ENCODE results near the gene BEND7.
"Not testable (repeated sequence)": the region's sequence is repeated elsewhere in the genome, so short reads cannot be mapped to it uniquely, and the experiment has no call there.

DNA sequence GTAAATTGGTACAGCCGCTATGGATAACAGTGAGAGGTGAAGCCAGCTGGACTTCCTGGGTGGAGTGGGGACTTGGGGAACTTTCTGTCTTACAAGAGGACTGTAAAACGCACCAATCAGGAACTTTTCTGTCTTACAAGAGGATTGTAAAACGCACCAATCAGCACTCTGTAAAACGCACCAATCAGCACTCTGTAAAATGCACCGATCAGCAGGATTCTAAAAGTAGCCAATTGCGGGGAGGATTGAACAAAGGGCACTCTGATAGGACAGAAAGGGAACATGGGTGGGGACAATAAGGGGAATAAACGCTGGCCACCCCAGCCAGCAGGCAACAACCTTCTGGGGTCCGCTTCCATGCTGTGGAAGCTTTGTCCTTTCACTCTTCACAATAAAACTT lies 100.9 kb downstream of the BEND7 start:
- TF ChIP-seq, protein P1, sequence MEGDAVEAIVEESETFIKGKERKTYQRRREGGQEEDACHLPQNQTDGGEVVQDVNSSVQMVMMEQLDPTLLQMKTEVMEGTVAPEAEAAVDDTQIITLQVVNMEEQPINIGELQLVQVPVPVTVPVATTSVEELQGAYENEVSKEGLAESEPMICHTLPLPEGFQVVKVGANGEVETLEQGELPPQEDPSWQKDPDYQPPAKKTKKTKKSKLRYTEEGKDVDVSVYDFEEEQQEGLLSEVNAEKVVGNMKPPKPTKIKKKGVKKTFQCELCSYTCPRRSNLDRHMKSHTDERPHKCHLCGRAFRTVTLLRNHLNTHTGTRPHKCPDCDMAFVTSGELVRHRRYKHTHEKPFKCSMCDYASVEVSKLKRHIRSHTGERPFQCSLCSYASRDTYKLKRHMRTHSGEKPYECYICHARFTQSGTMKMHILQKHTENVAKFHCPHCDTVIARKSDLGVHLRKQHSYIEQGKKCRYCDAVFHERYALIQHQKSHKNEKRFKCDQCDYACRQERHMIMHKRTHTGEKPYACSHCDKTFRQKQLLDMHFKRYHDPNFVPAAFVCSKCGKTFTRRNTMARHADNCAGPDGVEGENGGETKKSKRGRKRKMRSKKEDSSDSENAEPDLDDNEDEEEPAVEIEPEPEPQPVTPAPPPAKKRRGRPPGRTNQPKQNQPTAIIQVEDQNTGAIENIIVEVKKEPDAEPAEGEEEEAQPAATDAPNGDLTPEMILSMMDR (IDR thresholded peaks at IDR 0.05) = not testable (repeated sequence)
- TF ChIP-seq POLR2A (IDR thresholded peaks at IDR 0.05) = not testable (repeated sequence)

All from body of pancreas (tissue), 4 donors.